Measurements from ENCODE around the gene ADIG. TPM values are rescaled to one million over a fixed set of nuclear protein-coding genes. Genes with fewer than 3 reads are reported as not detected.

The ADIG gene
- total and polyA plus RNA-seq, 10 donors, result not detected

GRCh38 chr20:38563802-38564431 is 17.1 kb upstream of the ADIG start:
- intact Hi-C loops (cut with DNase I; ENCODE audit: low total_unique reads), result no loop called here
- no peak for TF ChIP-seq CTCF (IDR thresholded peaks at IDR 0.05 in 8 of 11, conservative IDR thresholded peaks at IDR 0.05 in 3 of 11)
- TF ChIP-seq POLR2AphosphoS5 (IDR thresholded peaks at IDR 0.05), result no peak
- no peak for TF ChIP-seq POLR2A (IDR thresholded peaks at IDR 0.05)
- no peaks in the 10 kb centered on the region for H3K9me3 ChIP-seq
- DNase-seq, result no peak
- 94 to 98% (median 97%) methylated on average over 6 of the region's 6 CpGs for WGBS, 5 donors
- peaks cover 0 to 100% (median 70%) of the 10 kb centered on the region in 6 donors for H3K36me3 ChIP-seq
- no peak overlapping the region for H3K4me3 ChIP-seq
- H3K27ac ChIP-seq, result no peak overlapping the region
- H3K4me1 ChIP-seq, result no peaks in the 10 kb centered on the region
- H3K27me3 ChIP-seq (replicated peaks in 1 of 7), result no peaks in the 10 kb centered on the region

- TF ChIP-seq CTCF (IDR thresholded peaks at IDR 0.05 in 8 of 11, conservative IDR thresholded peaks at IDR 0.05 in 3 of 11) (no peak), POLR2A (IDR thresholded peaks at IDR 0.05) (no peak), POLR2AphosphoS5 (IDR thresholded peaks at IDR 0.05) (no peak)
- no peaks in the 10 kb centered on the region for H3K4me1 ChIP-seq
- intact Hi-C loops (cut with DNase I; ENCODE audit: low total_unique reads), result no loop called here
- 90 to 100% (median 96%) methylated on average over 1 of the region's 1 CpG for WGBS, 5 donors
- peaks cover 0 to 100% (median 69%) of the 10 kb centered on the region in 6 donors for H3K36me3 ChIP-seq
- no peaks in the 10 kb centered on the region for H3K9me3 ChIP-seq
- no peak overlapping the region for H3K27ac ChIP-seq
- no peak overlapping the region for H3K4me3 ChIP-seq
- no peaks in the 10 kb centered on the region for H3K27me3 ChIP-seq (replicated peaks in 1 of 7)
- DNase-seq, result no peak
These were observed 16.3 kb upstream of the ADIG start for GRCh38 chr20:38564680-38565079.

GRCh38 chr20:38566036-38566598 is 14.9 kb upstream of the ADIG start:
- Histone ChIP-seq H3K27me3 (replicated peaks in 1 of 7) (no peaks in the 10 kb centered on the region), H3K36me3 (peaks cover 0 to 100% (median 69%) of the 10 kb centered on the region in 6 donors), H3K4me3 (no peak overlapping the region), H3K27ac (no peak overlapping the region), H3K4me1 (no peaks in the 10 kb centered on the region), H3K9me3 (no peaks in the 10 kb centered on the region)
- intact Hi-C loops (cut with DNase I; ENCODE audit: low total_unique reads), result no loop called here
- 92 to 94% (median 94%) methylated on average over 6 of the region's 6 CpGs for WGBS, 5 donors
- no peak for TF ChIP-seq POLR2A (IDR thresholded peaks at IDR 0.05)
- TF ChIP-seq POLR2AphosphoS5 (IDR thresholded peaks at IDR 0.05), result no peak
- no peak for TF ChIP-seq CTCF (IDR thresholded peaks at IDR 0.05 in 8 of 11, conservative IDR thresholded peaks at IDR 0.05 in 3 of 11)
- DNase-seq, result no peak

GRCh38 chr20:38569747-38570525 is 11.1 kb upstream of the ADIG start:
- intact Hi-C loops (cut with DNase I; ENCODE audit: low total_unique reads), result no loop called here
- Histone ChIP-seq H3K4me1 (no peaks in the 10 kb centered on the region), H3K27me3 (replicated peaks in 1 of 7) (no peaks in the 10 kb centered on the region), H3K4me3 (no peak overlapping the region), H3K9me3 (no peaks in the 10 kb centered on the region), H3K36me3 (peaks cover 0 to 100% (median 74%) of the 10 kb centered on the region in 6 donors), H3K27ac (no peak overlapping the region)
- 64 to 79% (median 72%) methylated on average over 5 of the region's 5 CpGs for WGBS, 5 donors
- DNase-seq, result no peak
- TF ChIP-seq CTCF (IDR thresholded peaks at IDR 0.05 in 8 of 11, conservative IDR thresholded peaks at IDR 0.05 in 3 of 11), result no peak
- TF ChIP-seq POLR2AphosphoS5 (IDR thresholded peaks at IDR 0.05), result no peak
- no peak for TF ChIP-seq POLR2A (IDR thresholded peaks at IDR 0.05)

Data from spleen (tissue), 11 donors.